ENCODE results near the gene PAQR6. TPM values are rescaled to one million over a fixed set of nuclear protein-coding genes. Genes with fewer than 3 reads are reported as not detected.

Gene PAQR6
- total RNA-seq, 4 donors from 2014 or later = 0.88 to 3.4 (median 2.0) TPM

- WGBS, 2 donors = 33 to 60% methylated on average over 6 of the region's 7 CpGs
- no peak for DNase-seq
- H3K4me1 ChIP-seq = peaks cover 23 to 64% (median 24%) of the 10 kb centered on the region in 3 donors
Observed at GRCh38 chr1:156284112-156284511, 36.3 kb upstream of the PAQR6 start, which contains the start of gene TMEM79. Gene TMEM79, plus strand, starts transcription at chr1:156284325. Its CDS starts 902 bp downstream, at chr1:156285227.

GRCh38 chr1:156283521-156283920 lies 35.7 kb upstream of the PAQR6 start:
- intact Hi-C loops (cut with DNase I) = no loop called here
- Histone ChIP-seq H3K4me1 (peaks cover 23 to 62% (median 24%) of the 10 kb centered on the region in 3 donors), H3K27me3 (no peaks in the 10 kb centered on the region), H3K27ac (peak overlapping the region; percentile 94 to 97 (median 96)), H3K36me3 (peaks cover 0 to 55% (median 4%) of the 10 kb centered on the region in 3 donors), H3K9me3 (no peaks in the 10 kb centered on the region), H3K4me3 (peak overlapping the region; percentile 73 to 96 (median 82))
- TF ChIP-seq CTCF (IDR thresholded peaks at IDR 0.05) = no peak
- no peak for TF ChIP-seq POLR2A (IDR thresholded peaks at IDR 0.05)
- DNase-seq = no peak
- WGBS, 2 donors = 46 to 53% methylated on average over 1 of the region's 1 CpG

More at GRCh38 chr1:156284112-156284511, 36.3 kb upstream of the PAQR6 start, which contains the start of gene TMEM79:
- no peaks in the 10 kb centered on the region for H3K27me3 ChIP-seq
- H3K4me3 ChIP-seq = peak within 1 kb of the TSS; percentile 73 to 96 (median 82)
- intact Hi-C loops (cut with DNase I) = no loop called here
- H3K27ac ChIP-seq = peak within 1 kb of the TSS; percentile 94 to 97 (median 96)
- no peaks in the 10 kb centered on the region for H3K9me3 ChIP-seq
- TF ChIP-seq CTCF (IDR thresholded peaks at IDR 0.05) (no peak), POLR2A (IDR thresholded peaks at IDR 0.05) (peak in 3 of 4 donors; percentile 35 to 62 (median 60))
- H3K36me3 ChIP-seq = peaks cover 0 to 55% (median 5%) of the 10 kb centered on the region in 3 donors

- H3K4me1 ChIP-seq = peaks cover 23 to 62% (median 24%) of the 10 kb centered on the region in 3 donors
- TF ChIP-seq CTCF (IDR thresholded peaks at IDR 0.05) = peak in 1 of 6 experiments; percentile 22
- peak in 2 of 4 donors; percentile 92 to 93 for TF ChIP-seq POLR2A (IDR thresholded peaks at IDR 0.05)
- H3K27ac ChIP-seq = peak within 1 kb of the TSS; percentile 94 to 97 (median 96)
- intact Hi-C loops (cut with DNase I) = no loop called here
- peak within 1 kb of the TSS; percentile 73 to 96 (median 82) for H3K4me3 ChIP-seq
- peaks cover 5 to 55% (median 13%) of the 10 kb centered on the region in 3 donors for H3K36me3 ChIP-seq
- peak; percentile 68 for DNase-seq
- 0% methylated on average over 19 to 28 of the region's 50 CpGs for WGBS, 2 donors
- no peaks in the 10 kb centered on the region for H3K27me3 ChIP-seq
- no peaks in the 10 kb centered on the region for H3K9me3 ChIP-seq
Observed at GRCh38 chr1:156282479-156283222, 34.8 kb upstream of the PAQR6 start, which contains the start of gene SMG5. Gene SMG5, minus strand, starts transcription at chr1:156282825. Its CDS starts 145 bp downstream, at chr1:156282680.

GRCh38 chr1:156281693-156282478 lies 34.0 kb upstream of the PAQR6 start:
- no peak for DNase-seq
- TF ChIP-seq CTCF (IDR thresholded peaks at IDR 0.05) (no peak), POLR2A (IDR thresholded peaks at IDR 0.05) (no peak)
- WGBS, 2 donors = 8% methylated on average over 11 to 21 of the region's 22 CpGs
- Histone ChIP-seq H3K4me1 (peaks cover 23 to 60% (median 24%) of the 10 kb centered on the region in 3 donors), H3K9me3 (no peaks in the 10 kb centered on the region), H3K27ac (peak overlapping the region; percentile 94 to 97 (median 96)), H3K27me3 (no peaks in the 10 kb centered on the region), H3K36me3 (peaks cover 13 to 55% (median 18%) of the 10 kb centered on the region in 3 donors), H3K4me3 (peak overlapping the region; percentile 73 to 96 (median 82))
- intact Hi-C loops (cut with DNase I) = no loop called here
